ENCODE results near the gene CCNQ. TPM values are rescaled to one million over a fixed set of nuclear protein-coding genes. Genes with fewer than 3 reads are reported as not detected.

The CCNQ gene
- total RNA-seq, 1 donor from 2014 or later = 11.1 TPM

- DNase-seq = no peak
These were observed 38.4 kb upstream of the CCNQ start for GRCh38 chrX:153637121-153638040.

- no peak for DNase-seq
These were observed 37.8 kb upstream of the CCNQ start for GRCh38 chrX:153636716-153637115.

- no peak for DNase-seq
These were observed 37.1 kb upstream of the CCNQ start for GRCh38 chrX:153635788-153636668.

- no peak for DNase-seq
These were observed 36.4 kb upstream of the CCNQ start for GRCh38 chrX:153635388-153635787.

GRCh38 chrX:153634832-153635231, 35.9 kb upstream of the CCNQ start:
- DNase-seq = no peak

GRCh38 chrX:153634236-153634635, 35.3 kb upstream of the CCNQ start:
- DNase-seq = no peak

GRCh38 chrX:153633607-153634180, 34.8 kb upstream of the CCNQ start:
- no peak for DNase-seq

- DNase-seq = no peak
These were observed 34.1 kb upstream of the CCNQ start for GRCh38 chrX:153633048-153633447.

- DNase-seq = no peak
These were observed 33.6 kb upstream of the CCNQ start for GRCh38 chrX:153632595-153632946.

GRCh38 chrX:153631907-153632594, 33.1 kb upstream of the CCNQ start:
- DNase-seq = no peak

- no peak for DNase-seq
These were observed 32.4 kb upstream of the CCNQ start for GRCh38 chrX:153631346-153631745.

- no peak for DNase-seq
These were observed 29.7 kb upstream of the CCNQ start for GRCh38 chrX:153628665-153629064.

GRCh38 chrX:153628129-153628528, 29.2 kb upstream of the CCNQ start:
- no peak for DNase-seq

GRCh38 chrX:153627675-153628111, 28.8 kb upstream of the CCNQ start:
- no peak for DNase-seq

- no peak for DNase-seq
These were observed 28.1 kb upstream of the CCNQ start for GRCh38 chrX:153626863-153627674.

- no peak for DNase-seq
These were observed 27.2 kb upstream of the CCNQ start for GRCh38 chrX:153626025-153626633.

- DNase-seq = no peak
These were observed 26.5 kb upstream of the CCNQ start for GRCh38 chrX:153625271-153626024.

GRCh38 chrX:153624196-153625091, 25.5 kb upstream of the CCNQ start:
- no peak for DNase-seq
